ENCODE results near the gene NR1I3.

DNA sequence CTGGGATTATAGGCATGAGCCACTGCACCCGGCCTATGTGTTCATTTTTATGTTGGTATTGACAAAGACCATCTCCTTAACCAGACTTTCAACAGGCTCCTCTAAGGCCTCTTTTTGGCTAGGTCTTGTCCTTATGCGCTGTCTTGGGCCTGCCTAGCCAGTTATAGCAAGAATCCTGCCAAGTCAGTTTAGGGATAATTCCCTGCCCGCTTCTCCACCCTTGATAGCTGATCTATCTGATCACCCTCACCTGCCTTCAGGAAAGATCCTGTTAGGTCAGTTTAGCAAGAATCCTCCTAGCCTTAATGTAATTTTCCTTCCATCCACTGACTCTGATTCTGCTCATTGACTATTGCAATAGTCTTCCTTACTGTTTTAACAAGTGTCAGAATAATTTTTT is 58.3 kb downstream of the NR1I3 start:
- TF ChIP-seq, protein P1, sequence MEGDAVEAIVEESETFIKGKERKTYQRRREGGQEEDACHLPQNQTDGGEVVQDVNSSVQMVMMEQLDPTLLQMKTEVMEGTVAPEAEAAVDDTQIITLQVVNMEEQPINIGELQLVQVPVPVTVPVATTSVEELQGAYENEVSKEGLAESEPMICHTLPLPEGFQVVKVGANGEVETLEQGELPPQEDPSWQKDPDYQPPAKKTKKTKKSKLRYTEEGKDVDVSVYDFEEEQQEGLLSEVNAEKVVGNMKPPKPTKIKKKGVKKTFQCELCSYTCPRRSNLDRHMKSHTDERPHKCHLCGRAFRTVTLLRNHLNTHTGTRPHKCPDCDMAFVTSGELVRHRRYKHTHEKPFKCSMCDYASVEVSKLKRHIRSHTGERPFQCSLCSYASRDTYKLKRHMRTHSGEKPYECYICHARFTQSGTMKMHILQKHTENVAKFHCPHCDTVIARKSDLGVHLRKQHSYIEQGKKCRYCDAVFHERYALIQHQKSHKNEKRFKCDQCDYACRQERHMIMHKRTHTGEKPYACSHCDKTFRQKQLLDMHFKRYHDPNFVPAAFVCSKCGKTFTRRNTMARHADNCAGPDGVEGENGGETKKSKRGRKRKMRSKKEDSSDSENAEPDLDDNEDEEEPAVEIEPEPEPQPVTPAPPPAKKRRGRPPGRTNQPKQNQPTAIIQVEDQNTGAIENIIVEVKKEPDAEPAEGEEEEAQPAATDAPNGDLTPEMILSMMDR (IDR thresholded peaks at IDR 0.05), result no peak
- no peak for TF ChIP-seq POLR2A (IDR thresholded peaks at IDR 0.05)
- peak in 1 of 2 donors; percentile 81 for TF ChIP-seq POLR2AphosphoS5 (IDR thresholded peaks at IDR 0.05; ENCODE audit: insufficient read depth in 1 of 2, low read depth in 1 of 2)
